Stomach smooth muscle (tissue), 2 donors: ENCODE data around the gene TNFAIP8L1.

Source experiments
- H3K27ac ChIP-seq: one replicate; pipeline ENCODE4 v1.7.0; 2013; ENCODE audit warnings: mild to moderate bottlenecking, low read length, inconsistent platforms
- H3K27me3 ChIP-seq, 2 donors: one replicate each; pipeline ENCODE4 v1.7.0; 2013; ENCODE audit warnings: low read length in 2 of 2; ENCODE audit not compliant: insufficient read depth in 2 of 2, control insufficient read depth in 1 of 2
- H3K36me3 ChIP-seq, 2 donors: one replicate each; pipeline ENCODE4 v1.7.0; 2013; ENCODE audit warnings: low read length in 2 of 2; ENCODE audit not compliant: control insufficient read depth in 2 of 2, insufficient read depth in 2 of 2
- H3K4me1 ChIP-seq: one replicate; pipeline ENCODE4 v1.7.0; 2013; ENCODE audit warnings: low read length; ENCODE audit not compliant: control insufficient read depth, insufficient read depth
- H3K4me3 ChIP-seq, 2 donors: one replicate each; pipeline ENCODE4 v1.7.0; 2013; ENCODE audit warnings: low read length in 2 of 2
- H3K9ac ChIP-seq, 2 donors: one replicate each; pipeline ENCODE4 v1.7.0; 2013; ENCODE audit warnings: low read length in 2 of 2, mild to moderate bottlenecking in 1 of 2
- H3K9me3 ChIP-seq, 2 donors: one replicate each; pipeline ENCODE4 v1.7.0; 2013; ENCODE audit warnings: low read length in 2 of 2; ENCODE audit not compliant: control insufficient read depth in 2 of 2
- donor health status: healthy.
- donor health status: Pancreatic carcinoma.

TNFAIP8L1 gene

DNA sequence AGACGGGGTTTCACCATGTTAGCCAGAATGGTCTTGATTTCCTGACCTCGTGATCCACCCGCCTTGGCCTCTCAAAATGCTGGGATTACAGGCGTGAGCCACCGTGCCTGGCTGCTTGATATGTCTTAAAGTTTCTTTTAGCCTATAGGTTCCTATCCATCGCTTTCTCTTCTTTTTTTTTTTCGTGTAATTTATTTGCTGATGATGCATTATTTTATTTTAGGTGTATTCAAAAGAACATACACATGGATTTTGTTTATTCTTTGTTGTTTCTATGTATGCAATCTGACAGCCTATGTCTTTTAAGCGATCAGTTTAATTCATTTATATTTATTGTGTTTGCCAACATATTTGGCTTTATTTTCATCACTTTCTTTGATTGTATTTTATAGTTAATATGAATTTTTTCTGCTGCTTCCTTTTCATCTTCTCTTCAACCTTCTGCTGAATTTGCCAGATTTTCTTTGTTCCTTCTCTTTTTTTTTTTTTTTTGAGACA is 26.0 kb upstream of the TNFAIP8L1 start:
- H3K4me3 ChIP-seq = no peak overlapping the region
- no peaks in the 10 kb centered on the region for H3K36me3 ChIP-seq
- peaks cover 0 to 3% of the 10 kb centered on the region in 2 donors for H3K27me3 ChIP-seq
- no peak overlapping the region for H3K27ac ChIP-seq
- H3K9ac ChIP-seq = no peak overlapping the region
- H3K9me3 ChIP-seq = no peaks in the 10 kb centered on the region
- peaks cover 2% of the 10 kb centered on the region for H3K4me1 ChIP-seq

DNA sequence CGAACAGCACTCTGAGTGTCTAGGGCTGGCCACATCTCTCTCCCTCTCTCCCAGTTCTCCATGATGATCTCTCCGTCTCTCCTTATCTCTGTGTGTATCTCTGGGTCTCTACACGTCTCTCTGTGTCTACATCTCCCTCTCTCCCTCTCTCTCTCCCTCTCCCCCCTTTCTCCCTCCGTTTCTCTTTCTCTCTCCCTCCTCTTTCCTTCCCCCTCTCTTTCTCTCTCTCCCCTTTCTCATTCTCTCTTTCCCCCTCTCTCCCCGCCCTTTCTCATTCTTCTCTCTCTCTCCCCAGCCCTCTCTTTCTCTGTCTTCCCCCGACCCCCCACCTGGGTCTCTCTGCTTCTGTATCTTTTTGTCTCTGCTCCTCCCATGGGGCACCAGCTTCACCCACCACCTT is 21.3 kb upstream of the TNFAIP8L1 start:
- Histone ChIP-seq H3K4me3 (no peak overlapping the region), H3K27ac (no peak overlapping the region), H3K9me3 (no peaks in the 10 kb centered on the region), H3K27me3 (peaks cover 14% of the 10 kb centered on the region in 2 donors), H3K4me1 (no peaks in the 10 kb centered on the region), H3K36me3 (no peaks in the 10 kb centered on the region), H3K9ac (no peak overlapping the region)

DNA sequence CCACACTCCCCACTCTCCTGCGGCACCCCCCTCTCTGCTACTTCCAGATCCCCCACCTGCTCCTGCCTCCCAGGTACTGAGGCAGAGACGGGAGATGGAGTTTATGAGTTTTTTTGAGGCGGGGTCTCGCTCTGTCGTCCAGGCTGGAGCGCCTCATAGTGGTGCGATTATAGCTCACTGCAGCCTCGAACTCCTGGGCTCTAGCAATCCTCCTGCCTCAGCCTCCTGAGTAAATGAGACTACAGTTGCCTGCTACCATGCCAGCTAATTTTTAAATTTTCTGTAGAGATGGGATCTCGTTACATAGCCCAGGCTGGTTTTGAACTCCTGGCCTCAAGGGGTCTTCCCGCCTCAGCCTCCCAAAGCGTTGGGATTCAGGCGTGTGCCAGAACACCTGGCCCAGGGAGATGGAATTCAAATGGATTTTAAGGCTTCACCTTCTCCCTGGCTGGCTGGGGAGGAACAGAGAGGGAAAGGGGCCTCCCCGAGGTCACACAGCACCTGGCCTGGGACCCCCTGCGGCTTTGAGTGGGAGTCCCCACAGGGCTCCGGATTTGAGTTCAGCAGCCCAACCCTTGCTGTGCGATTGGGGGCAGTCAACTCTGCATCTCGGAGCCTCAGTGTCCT is 19.5 kb upstream of the TNFAIP8L1 start:
- Histone ChIP-seq H3K36me3 (no peaks in the 10 kb centered on the region), H3K9me3 (no peaks in the 10 kb centered on the region), H3K27me3 (peaks cover 14 to 15% of the 10 kb centered on the region in 2 donors), H3K27ac (no peak overlapping the region), H3K4me3 (no peak overlapping the region), H3K9ac (no peak overlapping the region), H3K4me1 (no peaks in the 10 kb centered on the region)

DNA sequence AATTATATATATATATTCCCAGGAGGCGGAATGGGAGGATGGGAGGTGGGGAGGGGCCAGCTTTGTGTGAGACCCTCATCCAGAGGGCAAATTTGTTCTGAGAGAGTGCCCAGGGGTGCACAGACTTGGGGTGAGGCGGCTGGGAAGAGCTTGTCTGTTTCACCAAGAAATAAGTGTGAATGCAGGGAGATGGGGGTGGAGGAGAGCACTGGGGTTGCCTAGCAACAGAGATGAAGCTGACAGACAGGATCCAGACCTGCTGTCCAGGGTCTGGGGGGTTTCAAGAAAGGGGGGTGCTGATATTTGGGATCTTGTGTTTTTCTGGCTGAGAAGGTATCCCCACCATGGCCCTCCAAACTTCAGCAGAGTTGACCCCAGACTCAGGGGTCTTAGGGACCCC is 18.6 kb upstream of the TNFAIP8L1 start:
- Histone ChIP-seq H3K36me3 (no peaks in the 10 kb centered on the region), H3K4me1 (no peaks in the 10 kb centered on the region), H3K27ac (no peak overlapping the region), H3K9me3 (no peaks in the 10 kb centered on the region), H3K4me3 (no peak overlapping the region), H3K27me3 (peaks cover 14 to 15% of the 10 kb centered on the region in 2 donors), H3K9ac (no peak overlapping the region)

GRCh38 chr19:4622695-4623421 is 16.5 kb upstream of the TNFAIP8L1 start:
- no peaks in the 10 kb centered on the region for H3K9me3 ChIP-seq
- H3K27ac ChIP-seq = no peak overlapping the region
- H3K9ac ChIP-seq = no peak overlapping the region
- no peaks in the 10 kb centered on the region for H3K4me1 ChIP-seq
- no peak overlapping the region for H3K4me3 ChIP-seq
- no peaks in the 10 kb centered on the region for H3K36me3 ChIP-seq
- peaks cover 14 to 15% of the 10 kb centered on the region in 2 donors for H3K27me3 ChIP-seq

DNA sequence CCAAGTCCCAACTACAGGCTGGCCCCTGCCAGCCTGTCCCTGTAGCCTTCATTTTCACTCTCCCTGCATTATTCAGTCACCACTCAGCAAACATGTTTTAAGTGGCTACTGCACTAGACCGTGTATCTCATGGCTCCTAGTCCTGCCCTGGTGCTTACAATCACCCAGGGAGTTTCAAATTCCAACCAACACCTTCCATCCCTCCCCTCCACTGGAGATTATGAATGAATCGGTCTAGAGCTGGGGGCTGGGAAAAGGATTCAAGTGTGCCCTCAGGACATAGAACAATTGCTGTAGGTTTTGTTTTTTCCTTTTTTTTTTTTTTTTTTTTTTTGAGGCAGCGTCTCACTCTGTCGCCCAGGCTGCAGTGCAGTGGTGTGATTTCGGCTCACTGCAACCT is 15.0 kb upstream of the TNFAIP8L1 start:
- no peak overlapping the region for H3K9ac ChIP-seq
- no peak overlapping the region for H3K4me3 ChIP-seq
- H3K27ac ChIP-seq = no peak overlapping the region
- no peaks in the 10 kb centered on the region for H3K4me1 ChIP-seq
- peaks cover 14 to 15% of the 10 kb centered on the region in 2 donors for H3K27me3 ChIP-seq
- no peaks in the 10 kb centered on the region for H3K36me3 ChIP-seq
- H3K9me3 ChIP-seq = no peaks in the 10 kb centered on the region

- H3K9me3 ChIP-seq = no peaks in the 10 kb centered on the region
- H3K36me3 ChIP-seq = no peaks in the 10 kb centered on the region
- no peaks in the 10 kb centered on the region for H3K4me1 ChIP-seq
- H3K27ac ChIP-seq = no peak overlapping the region
- H3K27me3 ChIP-seq = peaks cover 10 to 11% of the 10 kb centered on the region in 2 donors
- H3K9ac ChIP-seq = no peak overlapping the region
- no peak overlapping the region for H3K4me3 ChIP-seq
Observed at GRCh38 chr19:4624733-4625362, 14.5 kb upstream of the TNFAIP8L1 start.

- Histone ChIP-seq H3K4me1 (peaks cover 11% of the 10 kb centered on the region), H3K9ac (no peak overlapping the region), H3K27ac (no peak overlapping the region), H3K9me3 (no peaks in the 10 kb centered on the region), H3K4me3 (no peak overlapping the region), H3K27me3 (no peaks in the 10 kb centered on the region), H3K36me3 (no peaks in the 10 kb centered on the region)
Observed at GRCh38 chr19:4633140-4633967, 6.0 kb upstream of the TNFAIP8L1 start.

GRCh38 chr19:4635754-4636116 is 3.6 kb upstream of the TNFAIP8L1 start:
- peaks cover 26% of the 10 kb centered on the region for H3K4me1 ChIP-seq
- H3K9me3 ChIP-seq = no peaks in the 10 kb centered on the region
- H3K27me3 ChIP-seq = no peaks in the 10 kb centered on the region
- H3K9ac ChIP-seq = peak overlapping the region; percentile 73 to 78
- H3K4me3 ChIP-seq = peak overlapping the region; percentile 75 to 76
- H3K27ac ChIP-seq = no peak overlapping the region
- H3K36me3 ChIP-seq = no peaks in the 10 kb centered on the region

- H3K4me1 ChIP-seq = peaks cover 31% of the 10 kb centered on the region
- H3K27me3 ChIP-seq = no peaks in the 10 kb centered on the region
- no peaks in the 10 kb centered on the region for H3K9me3 ChIP-seq
- H3K27ac ChIP-seq = no peak overlapping the region
- H3K36me3 ChIP-seq = no peaks in the 10 kb centered on the region
- H3K9ac ChIP-seq = peak overlapping the region; percentile 73 to 78
- H3K4me3 ChIP-seq = peak overlapping the region; percentile 75 to 76
Observed at GRCh38 chr19:4636151-4636717, 3.1 kb upstream of the TNFAIP8L1 start.
